Activated naive CD4-positive, alpha-beta T cell (primary cell): ENCODE measurements around the gene NOS1AP.

Experiments
- DNase-seq, 4 experiments: peaks; one replicate each; lab custom pipeline; 2025; lab: John Stamatoyannopoulos, UW

The NOS1AP gene

GRCh38 chr1:162138599-162139181, 69.2 kb downstream of the NOS1AP start:
- DNase-seq, result no peak

- no peak for DNase-seq
Observed at GRCh38 chr1:162139211-162139610, 69.7 kb downstream of the NOS1AP start.

GRCh38 chr1:162141281-162142054, 72.0 kb downstream of the NOS1AP start:
- DNase-seq, result no peak

DNA sequence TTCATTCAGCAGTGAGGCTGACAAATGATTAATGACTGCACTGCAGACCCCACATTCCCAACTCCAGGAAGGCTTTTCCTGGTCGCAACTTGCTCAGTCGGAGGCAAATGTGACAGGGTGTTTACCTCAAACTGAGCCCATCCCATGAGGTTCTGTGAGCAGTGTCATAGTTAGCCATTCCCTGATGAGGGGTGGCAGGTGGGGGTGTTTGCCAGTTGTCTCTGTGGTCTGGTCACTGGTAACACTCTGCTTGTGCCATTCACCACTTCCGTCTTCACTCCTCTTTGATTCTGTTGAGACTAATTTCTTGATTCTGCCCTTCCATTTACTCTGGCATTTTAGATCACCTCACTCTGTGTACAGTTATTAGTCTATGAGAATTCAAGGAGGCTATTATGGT, 73.5 kb downstream of the NOS1AP start:
- DNase-seq, result no peak

DNA sequence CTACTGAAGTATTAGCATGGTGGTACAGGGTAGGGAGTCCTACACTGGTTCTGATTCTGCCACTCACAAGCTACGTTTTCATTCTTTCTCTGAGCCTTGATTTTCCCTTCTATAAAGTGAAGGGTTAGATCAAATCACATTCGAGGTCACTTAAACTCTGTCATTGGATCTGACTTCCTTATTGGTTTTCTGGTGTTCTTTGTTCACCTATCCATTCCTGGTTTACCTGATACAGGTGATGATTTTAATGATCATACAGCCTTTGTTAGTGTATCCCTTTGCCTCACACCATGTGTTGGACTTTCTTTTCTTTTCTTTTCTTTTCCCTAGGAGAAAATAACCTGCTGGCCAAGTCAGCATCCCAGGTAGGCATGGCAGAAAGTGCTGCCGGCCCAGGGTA, 74.8 kb downstream of the NOS1AP start:
- no peak for DNase-seq

- no peak for DNase-seq
Observed at GRCh38 chr1:162144853-162145252, 75.4 kb downstream of the NOS1AP start.

- no peak for DNase-seq
Observed at GRCh38 chr1:162145280-162145965, 75.9 kb downstream of the NOS1AP start.

DNA sequence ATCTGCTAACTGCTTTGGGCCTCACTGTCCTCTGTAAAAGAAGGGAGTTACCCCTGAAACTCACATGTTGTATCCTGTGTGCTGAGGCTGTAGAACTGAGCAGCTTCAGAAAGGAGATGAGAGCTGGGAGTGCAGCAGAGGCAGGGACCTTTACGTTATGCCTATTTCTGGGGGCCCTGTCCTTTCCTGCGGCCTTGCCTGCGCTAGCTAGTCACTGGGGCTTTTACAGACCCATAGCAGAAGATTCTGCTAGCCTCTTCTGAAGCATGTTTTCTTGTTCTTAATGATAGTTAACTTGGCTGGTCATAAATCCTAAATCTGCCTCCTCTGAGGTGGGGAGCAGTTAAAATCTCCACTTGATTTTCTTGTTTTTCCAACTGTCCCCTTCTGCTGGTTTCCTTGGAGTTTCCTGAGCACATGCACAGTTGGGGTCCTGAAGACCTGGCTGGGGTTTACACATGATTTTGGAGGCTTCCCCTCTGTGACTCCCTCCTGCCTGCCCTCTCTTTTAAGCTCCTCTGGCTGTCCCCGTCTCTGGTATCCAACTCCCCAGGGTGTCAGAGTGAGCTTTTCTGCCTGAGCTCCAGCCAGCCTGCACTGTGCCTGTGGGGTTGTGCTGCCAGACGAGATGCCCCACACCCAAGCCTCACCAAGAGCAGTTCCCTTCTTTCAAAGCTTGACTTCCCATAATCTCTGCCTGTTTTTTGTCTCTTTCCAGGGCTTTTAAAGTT, 76.6 kb downstream of the NOS1AP start:
- no peak for DNase-seq

GRCh38 chr1:162147760-162148159, 78.3 kb downstream of the NOS1AP start:
- DNase-seq, result no peak

- DNase-seq, result no peak
Observed at GRCh38 chr1:162150112-162150511, 80.6 kb downstream of the NOS1AP start.

- no peak for DNase-seq
Observed at GRCh38 chr1:162151900-162152829, 82.7 kb downstream of the NOS1AP start.

DNA sequence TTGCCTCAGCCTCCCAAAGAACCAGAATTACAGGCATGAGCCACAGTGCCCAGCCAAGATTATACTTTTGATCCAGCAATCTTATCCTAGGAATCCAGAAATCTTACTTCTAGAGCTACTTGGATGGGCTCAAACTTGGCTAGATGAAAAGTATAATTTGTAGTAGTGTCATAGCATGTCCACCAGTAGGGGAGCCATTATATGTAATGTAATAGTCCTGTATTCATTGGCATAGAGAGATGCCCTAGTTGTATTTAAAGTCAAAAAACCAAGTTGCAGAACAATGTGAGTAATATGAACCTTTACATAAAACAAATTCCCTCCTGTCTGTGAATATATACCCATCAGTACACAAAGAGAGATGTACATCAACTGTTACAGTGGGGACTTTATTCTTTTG, 83.9 kb downstream of the NOS1AP start:
- no peak for DNase-seq

DNA sequence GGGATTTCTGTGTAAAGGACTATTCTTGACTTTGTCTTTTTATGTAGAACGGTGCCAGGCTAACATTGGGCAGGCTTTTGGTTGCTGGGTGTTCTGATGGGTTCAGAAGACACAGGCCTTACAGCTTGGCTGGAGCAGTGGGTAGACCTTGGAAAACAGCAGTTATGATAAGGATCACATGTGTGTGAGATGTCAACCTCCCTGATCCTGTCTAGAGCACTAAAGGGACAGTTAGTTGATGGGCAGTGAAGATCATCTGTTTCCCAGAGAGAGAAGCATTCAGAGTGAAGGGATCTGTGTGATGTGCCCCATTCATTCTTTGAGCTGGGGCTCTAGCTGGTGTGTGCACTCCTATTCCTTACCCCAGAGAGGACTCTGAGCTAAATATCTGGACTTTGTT, 88.0 kb downstream of the NOS1AP start:
- DNase-seq, result no peak

DNA sequence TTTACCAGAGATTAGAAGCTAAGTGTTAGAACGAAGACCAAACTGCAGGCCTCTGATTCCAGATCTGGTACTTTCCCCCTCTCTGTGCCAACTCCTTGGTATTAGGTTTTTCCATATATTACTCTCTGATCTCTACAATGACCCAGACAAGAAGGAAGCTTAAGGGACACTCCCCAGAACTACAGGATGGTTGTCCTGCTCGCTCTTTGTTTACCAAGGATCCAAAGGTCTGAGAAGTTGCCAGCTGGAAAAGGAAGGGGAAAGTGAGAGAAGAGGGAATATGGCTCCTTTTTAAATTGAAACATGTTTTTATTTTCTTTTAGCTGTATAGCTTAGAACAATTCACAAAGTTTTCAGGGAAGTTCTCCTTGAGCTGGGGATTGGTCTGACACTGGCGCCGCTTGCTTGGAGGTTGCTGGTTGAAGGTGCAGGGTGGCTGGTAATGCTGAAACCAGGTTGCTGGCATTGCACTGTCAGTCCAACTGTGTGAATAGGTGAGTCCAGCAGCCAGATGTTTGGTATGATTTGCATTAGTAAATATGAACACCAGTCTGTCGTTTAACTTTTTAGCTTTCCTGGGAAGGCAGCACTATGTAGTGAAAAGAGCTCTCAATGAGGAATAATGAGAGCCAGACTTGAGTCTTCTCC, 89.3 kb downstream of the NOS1AP start:
- DNase-seq, result no peak

DNA sequence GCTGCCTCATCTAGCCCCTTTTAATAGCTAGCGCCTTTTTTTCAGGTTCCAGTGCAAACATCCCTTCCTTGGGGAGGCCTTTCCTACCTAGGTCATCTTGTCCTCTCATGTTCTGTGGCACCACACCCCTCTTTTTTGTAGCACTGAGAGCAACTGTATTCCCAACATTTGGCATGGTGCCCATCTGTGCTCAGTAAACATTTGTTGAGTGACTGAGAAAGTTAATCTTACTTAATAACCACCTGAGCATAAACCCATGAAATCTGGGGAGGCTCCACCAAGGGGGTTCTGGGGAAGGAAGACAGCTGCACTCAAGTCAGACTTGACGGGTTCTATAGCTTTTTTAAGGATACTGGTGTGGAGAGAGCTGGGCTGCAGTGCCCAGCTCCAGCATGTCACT, 90.0 kb downstream of the NOS1AP start:
- no peak for DNase-seq

- DNase-seq, result no peak
Observed at GRCh38 chr1:162161916-162162550, 92.5 kb downstream of the NOS1AP start.

DNA sequence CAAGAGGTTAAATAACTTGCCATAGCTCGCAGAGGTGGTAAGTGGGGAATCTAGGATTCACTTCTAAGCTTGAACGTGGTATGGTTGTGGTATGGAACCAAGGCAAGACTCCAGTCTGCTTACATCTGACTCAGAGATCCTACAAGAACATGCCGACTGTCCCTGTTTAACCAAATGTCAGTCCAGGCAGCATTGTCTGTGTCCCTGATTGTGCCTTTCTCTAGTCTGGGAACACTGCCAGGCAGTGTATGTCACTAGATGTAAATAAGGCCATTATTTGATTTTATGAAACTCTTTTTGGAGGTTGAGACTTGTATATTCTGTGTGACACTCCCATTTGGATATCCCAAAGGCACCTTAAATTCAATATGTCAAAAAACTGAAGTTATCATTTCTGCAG, 96.0 kb downstream of the NOS1AP start:
- no peak for DNase-seq

- no peak for DNase-seq
Observed at GRCh38 chr1:162166917-162167615, 97.6 kb downstream of the NOS1AP start.

- DNase-seq, result no peak
Observed at GRCh38 chr1:162168261-162168660, 98.8 kb downstream of the NOS1AP start.
